ENCODE measurements around the gene TNRC6C.
"Not testable (repeated sequence)": the region's sequence is repeated elsewhere in the genome, so short reads cannot be mapped to it uniquely, and the experiment has no call there.

Gene TNRC6C

DNA sequence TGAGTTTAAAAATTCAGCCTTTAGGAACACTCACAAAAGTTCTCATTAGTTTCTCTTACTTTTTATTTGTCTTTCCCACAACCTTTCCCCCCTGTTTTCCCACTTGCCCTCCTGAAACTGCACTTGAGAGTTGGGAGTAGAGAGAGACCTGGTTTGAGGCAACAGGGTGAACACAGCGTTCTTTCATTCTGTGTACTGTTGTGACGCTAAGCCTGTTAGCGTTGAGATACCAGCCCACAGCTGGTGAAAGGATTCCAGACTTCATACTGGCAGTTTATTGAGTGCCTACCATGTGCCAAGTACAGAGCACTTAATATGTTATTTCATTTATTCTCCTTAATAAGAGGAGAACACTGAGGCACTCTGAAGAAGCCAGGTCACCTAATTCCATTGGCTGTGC is 10.3 kb downstream of the TNRC6C start:
- DNase-seq, result no peak

DNA sequence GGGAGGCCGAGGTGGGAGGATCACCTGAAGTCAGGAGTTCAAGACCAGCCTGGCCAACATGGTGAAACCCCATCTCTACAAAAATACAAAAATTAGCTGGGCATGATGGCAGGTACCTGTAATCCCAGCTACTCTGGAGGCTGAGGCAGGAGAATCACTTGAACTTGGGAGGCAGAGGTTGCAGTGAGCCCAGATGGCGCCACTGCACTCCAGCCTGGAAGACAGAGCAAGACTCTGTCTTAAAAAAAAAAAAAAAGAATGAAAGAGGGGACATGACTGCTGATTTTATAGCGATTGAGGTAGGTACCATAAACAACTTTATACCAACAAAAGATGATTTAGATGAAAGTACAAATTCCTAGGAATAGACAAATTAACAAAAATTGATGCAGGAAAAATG is 13.8 kb downstream of the TNRC6C start:
- DNase-seq, result not testable (repeated sequence)

DNA sequence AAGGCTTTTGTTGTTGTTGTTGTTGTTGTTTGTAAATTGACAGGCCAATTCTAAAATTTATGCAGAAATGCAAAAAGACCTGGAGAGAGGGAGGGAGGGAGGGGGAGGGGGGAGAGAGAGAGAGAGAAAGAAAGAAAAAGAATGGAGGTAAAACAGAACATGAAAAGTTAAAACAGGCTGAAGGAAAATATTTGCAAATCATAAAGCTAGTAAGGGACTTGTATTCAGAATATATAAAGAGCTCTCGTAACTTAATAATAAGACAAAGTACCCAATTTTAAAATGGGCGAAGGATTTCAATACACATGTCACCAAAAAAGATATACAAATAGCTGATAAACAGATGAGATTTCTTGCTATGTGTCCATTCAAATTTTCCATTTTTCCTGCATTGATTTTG is 15.4 kb downstream of the TNRC6C start:
- DNase-seq, result no peak

DNA sequence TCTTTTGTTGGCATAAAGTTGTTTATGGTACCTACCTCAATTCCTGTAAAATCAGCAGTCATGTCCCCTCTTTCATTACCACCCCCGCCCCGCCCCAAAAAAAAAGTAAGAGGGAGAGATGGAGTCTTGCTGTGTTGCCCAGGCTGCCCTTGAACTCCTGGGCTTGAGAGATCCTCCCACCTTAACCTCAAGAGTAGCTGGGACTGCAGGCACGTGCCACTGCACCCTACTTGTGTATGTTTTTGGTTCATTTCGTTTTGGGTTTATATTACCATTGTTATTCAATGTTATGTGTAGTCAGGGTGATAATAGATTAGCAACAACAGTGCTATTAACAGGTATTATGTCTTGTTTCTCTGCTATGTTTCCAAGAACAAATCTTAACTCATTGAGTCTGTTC is 15.9 kb downstream of the TNRC6C start:
- no peak for DNase-seq

DNA sequence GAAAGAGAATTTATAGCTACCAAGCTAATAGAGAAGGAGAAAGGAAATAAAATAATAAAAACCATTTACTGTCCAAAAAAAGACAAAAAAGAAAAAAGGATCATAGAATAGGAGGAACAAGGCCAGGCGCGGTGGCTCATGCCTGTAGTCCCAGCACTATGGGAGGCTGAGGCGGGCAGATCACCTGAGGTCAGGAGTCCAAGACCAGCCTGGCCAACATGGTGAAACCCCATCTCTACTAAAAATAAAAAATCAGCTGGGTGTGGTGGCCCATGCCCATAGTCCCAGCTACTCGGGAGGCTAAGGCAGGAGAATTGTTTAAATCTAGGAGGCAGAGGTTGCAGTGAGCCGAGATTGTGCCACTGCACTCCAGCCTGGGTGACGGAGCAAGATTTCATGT is 23.9 kb downstream of the TNRC6C start:
- not testable (repeated sequence) for DNase-seq

DNA sequence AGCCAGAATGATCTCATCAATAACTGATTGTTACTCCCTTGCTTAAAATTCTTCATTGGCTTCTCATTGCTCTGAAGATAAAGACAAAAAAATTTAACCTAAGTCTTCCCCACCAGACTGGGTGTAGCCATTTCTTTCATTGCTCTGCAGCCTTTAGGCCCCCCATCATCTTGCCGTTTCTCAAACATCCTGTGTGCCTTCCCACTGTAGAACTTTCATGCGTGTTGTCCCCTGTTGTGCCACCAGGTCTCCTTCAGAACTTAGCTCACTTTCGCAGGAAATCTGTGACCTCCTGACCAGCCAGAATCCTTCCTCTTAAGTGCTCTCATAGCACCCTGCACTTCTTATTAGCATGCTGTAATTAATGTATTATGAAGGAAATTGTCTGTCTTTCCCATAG is 31.8 kb downstream of the TNRC6C start:
- DNase-seq, result no peak

DNA sequence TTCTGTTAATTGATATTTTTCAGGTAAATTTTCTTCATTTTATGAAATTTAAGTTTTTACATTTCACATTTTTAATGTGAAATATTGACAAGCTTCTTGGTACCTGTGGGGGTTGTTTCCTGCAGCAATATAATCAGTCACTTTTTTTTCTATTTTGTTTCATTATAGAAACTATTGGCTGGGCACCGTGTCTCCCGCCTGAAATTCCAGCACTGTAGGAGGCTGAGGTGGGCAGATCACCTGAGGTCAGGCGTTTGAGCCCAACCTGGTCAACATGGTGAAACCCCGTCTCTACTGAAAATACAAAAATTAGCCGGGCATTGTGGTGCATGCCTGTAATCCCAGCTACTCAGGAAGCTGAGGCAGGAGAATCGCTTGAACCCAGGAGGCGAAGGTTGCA is 35.2 kb downstream of the TNRC6C start:
- not testable (repeated sequence) for DNase-seq

DNA sequence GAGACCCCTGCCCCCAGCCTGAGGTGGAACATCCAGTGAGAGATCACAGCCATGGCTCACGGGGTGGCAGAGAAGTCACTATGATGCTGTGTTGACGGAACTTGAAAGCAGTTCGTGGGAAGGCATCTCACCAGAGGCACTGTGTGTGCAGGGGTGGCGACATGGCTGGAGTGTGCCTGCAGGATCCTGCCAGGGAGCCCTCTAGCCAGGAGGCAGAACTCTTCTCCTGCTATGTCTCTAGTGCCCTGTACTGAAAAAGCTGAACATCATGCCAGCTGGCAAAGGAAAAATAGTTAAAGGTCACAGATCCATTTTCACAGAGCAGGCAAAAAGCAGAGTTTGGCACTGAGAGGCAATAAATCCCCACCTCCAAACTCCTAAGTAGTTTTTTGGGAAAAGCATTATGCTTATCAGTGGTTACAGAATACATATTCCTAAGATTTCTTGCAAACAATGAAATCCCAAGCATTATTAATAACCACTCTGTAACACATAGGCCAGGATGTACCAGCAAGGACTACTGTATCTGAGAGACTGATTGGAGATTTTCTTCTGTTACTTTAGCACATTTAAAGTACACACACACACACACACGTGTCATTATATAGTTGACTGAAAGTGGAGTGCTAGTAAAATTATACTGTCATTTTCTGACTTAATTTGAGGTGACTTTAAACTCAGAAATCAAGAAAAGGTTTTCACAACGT is 36.8 kb downstream of the TNRC6C start:
- peak; percentile 4 for DNase-seq

DNA sequence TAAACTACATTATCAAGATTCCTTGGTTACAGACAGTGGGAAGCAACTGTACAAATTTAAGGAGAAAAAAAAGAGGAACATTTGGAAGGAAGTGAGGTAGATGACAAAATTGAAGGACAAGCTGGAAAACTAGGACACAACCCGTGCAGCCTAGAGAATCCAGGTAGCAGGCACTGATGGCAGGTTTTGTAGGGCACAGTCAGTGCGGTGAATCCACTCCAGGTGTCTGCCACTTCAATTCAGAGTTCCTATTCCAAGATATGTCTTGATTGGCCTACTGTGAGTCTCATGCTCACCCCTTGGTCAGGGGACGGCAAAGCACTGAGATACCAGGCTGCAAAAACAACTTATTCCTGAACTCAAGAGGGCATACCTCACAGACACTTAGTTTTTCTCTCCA is 37.8 kb downstream of the TNRC6C start:
- no peak for DNase-seq

DNA sequence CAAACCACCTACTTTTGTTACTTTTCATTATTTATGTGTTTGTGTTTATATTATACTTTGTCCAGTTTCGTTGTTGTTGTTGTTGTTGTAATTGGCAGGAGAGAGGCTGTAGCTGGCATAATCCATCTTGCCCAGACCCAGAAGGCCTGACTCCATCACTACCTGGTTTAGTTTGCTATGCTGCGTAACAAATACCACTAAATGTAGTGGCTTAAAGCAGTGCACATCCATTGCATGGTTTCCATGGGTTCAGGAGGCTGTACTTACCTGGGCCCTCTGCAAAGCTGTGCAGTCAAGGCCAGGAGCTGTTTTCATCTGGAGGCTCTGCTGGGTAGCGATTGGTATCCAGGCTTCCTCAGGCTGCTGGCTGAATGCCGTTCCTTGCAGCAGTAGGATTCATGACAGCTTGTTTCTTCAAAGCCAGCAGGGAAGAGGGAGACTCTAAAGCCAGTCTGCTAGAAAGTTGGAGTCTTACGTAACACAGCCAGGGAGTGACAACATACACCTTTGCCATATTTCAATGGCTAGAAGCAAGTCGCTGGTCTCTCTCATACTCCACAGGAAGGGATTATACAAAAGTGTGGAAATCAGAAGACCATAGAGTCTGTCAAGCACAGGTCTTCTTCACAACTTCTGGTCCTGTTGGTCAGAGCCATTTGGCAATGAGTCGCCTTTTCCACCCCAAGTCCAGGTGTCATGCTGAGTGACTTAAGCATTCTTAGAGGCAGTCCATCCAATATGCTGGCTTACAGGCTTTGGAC is 41.1 kb downstream of the TNRC6C start:
- DNase-seq, result no peak

DNA sequence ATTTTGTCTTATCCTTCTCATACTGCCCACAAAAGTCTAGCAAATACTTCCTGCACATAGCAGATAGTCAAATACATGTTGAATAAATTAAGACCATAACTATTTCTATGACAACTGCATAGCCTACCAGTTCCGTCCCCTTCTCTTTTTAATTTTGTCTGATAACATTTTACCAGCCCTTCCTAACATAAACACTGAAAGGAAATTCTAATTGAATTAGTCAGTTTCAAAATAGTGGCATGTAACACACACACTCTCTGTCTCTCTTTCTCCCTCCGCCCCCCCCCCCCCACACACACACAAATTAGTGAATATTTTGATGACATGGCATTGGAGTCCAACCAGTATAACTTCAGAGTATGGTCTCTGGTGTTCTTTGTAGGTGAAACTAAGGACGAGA is 41.8 kb downstream of the TNRC6C start:
- no peak for DNase-seq

DNA sequence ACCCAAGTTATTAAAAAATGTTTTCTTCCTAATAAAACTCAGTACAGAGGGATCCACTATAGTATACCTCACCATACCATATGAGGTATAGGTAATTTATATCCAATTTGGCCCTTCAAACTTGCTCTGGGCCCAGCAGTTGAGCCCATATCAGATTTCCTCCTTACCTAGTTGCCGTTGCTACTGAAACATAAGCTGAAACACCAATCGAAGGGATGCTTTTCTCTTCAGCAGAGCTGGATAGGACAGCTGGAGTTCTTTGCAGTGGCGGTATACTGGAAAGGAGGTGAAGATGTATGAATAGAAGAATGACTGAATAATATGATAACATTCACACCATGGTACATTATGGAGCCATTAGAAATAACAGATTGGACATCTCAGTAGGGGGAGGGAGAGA is 42.7 kb downstream of the TNRC6C start:
- no peak for DNase-seq

DNA sequence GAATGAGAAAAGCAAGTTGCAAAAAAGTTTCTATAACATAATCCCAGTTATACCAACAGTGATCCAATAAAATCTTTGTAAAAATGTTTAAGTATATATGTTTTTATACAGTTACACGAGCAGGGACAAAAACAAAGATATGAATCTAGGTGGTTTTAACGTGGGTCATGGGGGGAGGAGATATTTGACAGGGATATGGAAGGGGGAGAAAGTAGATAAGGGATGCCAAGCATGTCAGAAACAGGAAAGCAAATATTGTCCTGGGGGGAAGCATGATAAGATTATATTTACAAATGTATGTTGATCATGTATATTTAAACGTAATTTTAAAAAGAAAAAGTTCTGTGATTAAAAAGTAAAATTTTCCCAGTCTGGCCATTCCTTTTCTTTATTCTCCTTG is 43.1 kb downstream of the TNRC6C start:
- no peak for DNase-seq

DNA sequence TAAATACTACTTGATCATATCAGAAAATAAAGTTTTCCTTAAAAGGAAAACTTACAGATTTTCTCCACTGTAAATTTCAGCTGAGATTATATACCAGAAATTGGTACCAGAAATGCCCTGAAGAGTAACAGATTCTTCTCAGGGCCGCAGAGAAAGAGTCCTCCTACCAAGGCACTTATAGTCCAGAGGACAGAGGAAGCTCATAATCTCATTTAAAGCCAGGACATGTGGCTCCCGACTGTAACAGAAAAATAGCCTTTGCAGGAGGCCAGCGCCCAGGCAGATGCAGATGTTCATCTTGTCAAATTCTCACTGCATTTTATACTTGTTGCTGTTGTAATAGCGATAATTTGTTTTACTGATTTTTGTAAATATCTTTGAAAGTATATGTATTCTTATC is 43.7 kb downstream of the TNRC6C start:
- no peak for DNase-seq

DNA sequence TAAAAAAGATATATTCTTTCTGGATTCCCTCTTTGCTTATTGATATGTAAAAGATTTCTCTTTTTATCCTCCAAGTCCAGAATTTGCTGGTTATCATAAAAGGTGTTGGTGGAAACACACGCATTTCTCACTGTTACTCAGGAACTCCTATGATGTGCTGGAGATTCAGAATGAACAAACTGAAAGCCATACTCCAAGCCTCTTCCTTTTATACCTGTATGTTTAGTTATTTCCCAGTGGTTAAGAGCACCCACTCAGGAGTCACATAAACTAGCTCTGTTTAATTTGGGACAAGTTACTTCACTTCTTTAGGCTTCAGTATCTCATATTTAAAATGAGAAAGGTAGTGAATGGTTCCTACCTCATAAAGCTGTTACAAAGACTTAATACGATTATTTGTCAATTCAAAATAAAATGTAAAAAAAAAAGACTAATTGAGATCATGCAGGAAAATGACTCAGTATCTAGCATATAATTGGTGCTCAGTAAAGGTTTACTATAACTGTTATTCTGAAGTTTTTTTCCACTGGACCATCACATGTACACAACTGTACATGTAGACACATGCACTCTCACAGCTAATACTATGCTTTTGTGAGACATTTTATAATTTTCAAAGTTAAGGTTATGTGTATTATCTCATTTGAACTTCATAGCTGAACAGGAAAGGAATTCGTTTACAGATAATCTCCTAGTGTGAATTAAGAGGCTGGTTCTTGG is 47.1 kb downstream of the TNRC6C start:
- DNase-seq, result no peak

DNA sequence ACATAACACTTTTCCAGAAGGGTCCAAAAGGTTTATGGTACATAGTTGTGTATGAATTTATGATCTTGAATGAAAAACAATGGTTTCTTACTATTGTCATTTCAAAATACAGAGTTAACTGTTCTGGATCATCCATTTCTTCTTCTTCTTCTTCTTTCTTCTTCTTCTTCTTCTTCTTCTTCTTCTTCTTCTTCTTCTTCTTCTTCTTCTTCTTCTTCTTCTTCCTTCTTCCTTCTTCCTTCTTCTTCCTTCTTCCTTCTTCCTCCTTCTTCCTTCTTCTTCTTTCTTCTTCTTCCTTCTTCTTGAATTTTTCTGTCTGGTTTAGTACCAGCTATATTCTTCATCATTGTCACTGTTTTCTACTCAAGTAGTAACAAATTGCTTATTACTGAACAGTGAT is 47.8 kb downstream of the TNRC6C start:
- no peak for DNase-seq

DNA sequence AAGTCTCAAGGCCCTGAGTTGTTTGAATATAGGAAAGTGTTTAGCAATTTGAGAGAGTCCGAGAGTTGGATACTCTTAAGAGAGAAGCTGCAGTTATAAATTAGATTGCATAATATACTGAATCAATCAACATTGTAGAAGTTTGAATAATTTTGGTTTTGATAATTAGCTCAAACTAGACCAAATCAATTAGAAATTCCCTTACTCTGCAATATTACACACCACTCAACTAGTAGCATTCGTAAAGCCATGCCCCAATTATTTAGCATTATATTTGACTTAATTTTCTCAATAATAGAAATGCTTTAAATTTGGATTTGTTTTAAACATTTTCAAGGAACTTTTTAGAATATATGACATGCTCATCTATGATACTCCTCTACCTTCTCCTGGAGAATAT is 49.1 kb downstream of the TNRC6C start:
- no peak for DNase-seq

DNA sequence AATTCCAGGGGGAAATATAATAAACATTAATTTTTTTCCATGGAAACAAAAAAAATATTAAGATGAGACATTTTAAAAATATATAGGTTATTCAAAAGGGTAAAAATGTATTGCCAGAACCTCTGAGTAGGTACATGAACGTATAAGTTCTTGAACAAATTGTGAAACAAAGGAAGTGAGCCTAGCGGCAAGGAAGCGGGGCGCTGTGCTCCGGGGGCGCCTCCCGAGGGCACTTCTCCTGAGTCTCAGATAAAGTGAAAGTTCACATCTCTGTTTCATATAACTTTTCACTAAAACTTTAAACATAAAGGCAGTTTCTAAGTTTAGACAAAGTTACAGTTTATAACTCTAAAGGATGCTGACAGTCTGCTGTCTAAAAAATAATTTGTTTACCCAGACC is 52.3 kb downstream of the TNRC6C start:
- DNase-seq, result no peak

DNA sequence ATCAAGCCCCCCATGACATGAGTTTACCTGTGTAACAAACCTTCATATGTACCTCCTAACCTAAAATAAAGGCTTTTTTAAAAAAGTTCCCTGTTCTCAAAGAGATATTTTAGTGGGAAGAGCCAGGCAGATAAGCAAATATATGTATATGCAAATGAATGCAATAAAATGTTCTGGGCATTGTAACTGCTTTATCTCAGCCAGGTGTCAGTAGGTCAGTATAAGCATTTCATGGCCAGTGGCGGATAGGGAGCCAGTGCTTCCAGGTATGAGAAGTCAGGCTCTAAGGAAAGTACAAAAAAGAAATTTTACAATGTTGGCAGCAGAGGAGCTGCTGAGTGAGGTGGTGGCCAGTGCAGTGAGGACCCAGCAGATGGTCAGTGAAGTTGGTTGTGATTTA is 53.9 kb downstream of the TNRC6C start:
- DNase-seq, result no peak

DNA sequence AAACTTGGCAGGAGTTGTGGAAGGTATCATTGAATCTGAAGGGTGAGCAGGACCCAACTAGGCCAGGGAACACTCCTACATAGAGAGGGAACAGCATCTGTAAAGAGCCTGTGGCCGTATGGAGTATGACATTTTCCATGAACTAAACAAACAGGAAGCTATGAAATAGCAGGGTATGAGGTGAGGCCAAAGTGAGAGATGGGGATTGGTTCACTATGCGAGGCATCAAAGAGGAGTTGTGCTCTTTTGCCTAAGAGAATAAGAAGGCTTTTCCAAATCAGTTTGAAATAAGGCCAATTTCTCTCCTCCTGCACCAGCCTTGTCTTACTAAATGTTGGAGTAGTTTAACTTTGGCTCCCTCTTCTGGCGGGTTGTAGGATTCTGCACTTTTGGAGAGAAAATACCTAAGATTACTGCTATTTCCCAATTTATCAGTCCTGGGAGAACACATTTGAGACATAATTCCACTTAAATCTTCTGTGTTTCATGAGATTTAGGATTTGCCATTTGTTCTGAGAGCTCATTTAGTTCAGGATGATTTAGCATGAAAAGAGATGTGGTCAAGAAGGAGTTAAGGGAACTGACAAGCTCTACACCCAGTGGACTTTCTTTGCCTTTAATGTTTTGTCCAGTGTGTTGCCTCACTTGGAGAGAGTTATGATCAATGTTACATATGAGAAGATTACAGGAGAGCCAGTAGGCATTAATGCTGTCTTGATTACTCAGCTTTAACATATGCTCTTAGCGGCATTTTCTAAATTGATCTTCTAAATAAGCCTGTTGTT is 55.4 kb downstream of the TNRC6C start:
- DNase-seq, result peak; percentile 35

DNA sequence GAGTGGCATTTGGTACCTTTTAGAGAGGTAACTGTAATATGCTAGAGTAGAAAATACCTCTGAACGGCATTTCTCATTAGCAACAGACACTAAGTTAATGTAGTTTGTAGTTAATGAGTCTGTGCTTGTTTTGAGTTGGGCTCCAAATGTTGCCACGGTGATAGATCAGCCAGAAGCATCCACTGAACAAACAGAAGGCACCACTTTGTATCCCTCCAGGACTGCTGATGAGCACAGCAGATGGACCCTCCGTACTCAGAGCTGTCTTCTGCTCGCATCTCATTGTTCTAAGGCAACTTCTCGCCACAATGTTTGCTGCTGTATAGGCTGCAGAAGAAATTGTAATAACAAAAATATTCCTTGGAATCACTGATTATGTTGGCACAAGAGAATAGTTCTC is 56.1 kb downstream of the TNRC6C start:
- no peak for DNase-seq

DNA sequence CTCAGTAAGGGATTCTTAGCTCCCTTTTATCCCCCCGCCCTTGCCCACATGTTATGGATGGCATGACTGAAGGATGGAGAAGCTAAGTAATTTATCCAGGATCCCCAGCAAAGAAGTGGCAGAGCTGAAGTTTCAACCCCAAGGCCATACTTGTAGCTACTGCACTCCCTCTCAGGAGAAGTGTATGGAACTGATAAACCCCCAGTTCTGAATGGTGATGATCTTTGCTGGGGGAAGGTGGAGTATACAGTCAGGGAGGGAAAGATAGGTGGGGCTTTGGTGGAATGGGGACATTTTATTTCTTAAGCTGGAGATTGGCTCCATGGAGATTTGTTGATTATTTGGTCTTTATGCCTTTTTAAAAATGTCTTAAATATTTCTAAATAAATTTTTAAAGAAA is 58.3 kb downstream of the TNRC6C start:
- no peak for DNase-seq

DNA sequence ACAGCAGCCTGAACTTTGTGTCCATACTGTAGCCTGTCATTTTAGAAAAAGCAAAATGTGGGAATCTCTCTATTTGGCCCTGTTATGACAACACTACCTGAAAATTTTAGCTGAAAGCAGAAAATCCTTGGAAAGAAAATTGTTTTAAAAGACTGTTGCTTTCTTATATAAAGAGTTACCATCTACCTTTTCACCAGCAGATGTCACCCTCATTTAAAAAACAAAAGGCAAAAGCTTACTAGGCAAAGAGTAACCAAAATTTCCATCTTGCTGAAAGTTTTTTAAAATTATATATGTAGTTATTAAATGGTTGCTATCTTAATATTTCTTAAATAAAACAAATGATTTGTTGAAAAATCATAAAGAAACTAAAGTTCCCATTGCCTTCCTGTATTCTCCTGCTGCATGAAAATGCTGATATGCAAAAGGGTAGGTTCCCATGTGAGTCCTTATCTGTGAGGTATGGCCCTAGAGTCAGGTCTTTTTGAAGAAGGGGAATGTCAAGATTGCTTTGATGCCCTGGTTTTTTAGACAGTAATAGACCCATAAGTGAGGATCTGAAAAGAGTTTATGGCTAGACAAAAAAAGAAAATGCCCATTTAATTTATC is 61.0 kb downstream of the TNRC6C start:
- no peak for DNase-seq

Data from NCI-H2081 treated with DMSO at 0.1 percent for 48 hours (cell line).